GM18951 (cell line): ENCODE measurements around the gene ROBO2.

Source experiments
- POLR2A ChIP-seq: IDR thresholded peaks from 4 replicates; pipeline ENCODE4 v1.6.1; 2011; ENCODE audit warnings: mild to moderate bottlenecking; ENCODE audit not compliant: insufficient read length, insufficient read depth; ENCODE audit errors: extremely low read depth
- in situ Hi-C: fragments of 300-500 bp; cut with MboI; formaldehyde crosslinking; loops from one replicate; pipeline ENCODE4 v1.12.0; 2022; ENCODE audit warnings: low sequenced_read_pairs, mixed read lengths, inconsistent platforms; ENCODE audit not compliant: unreplicated experiment

ROBO2 gene

GRCh38 chr3:77065750-77066149, 25.9 kb downstream of the ROBO2 start:
- TF ChIP-seq POLR2A = no peak
- in situ Hi-C loops = no loop called here

GRCh38 chr3:77066829-77067228, 26.9 kb downstream of the ROBO2 start:
- TF ChIP-seq POLR2A = no peak
- in situ Hi-C loops = no loop called here

- in situ Hi-C loops = no loop called here
Observed at GRCh38 chr3:77068808-77069207, 28.9 kb downstream of the ROBO2 start.

GRCh38 chr3:77071364-77071763, 31.5 kb downstream of the ROBO2 start:
- TF ChIP-seq POLR2A = no peak
- in situ Hi-C loops = no loop called here

More at GRCh38 chr3:77068808-77069207, 28.9 kb downstream of the ROBO2 start:
- no peak for TF ChIP-seq POLR2A

- no peak for TF ChIP-seq POLR2A
- in situ Hi-C loops = no loop called here
Observed at GRCh38 chr3:77071809-77072208, 31.9 kb downstream of the ROBO2 start.

- in situ Hi-C loops = no loop called here
- no peak for TF ChIP-seq POLR2A
Observed at GRCh38 chr3:77072232-77072631, 32.3 kb downstream of the ROBO2 start.

GRCh38 chr3:77078279-77078678, 38.4 kb downstream of the ROBO2 start:
- TF ChIP-seq POLR2A = no peak
- in situ Hi-C loops = no loop called here

GRCh38 chr3:77079988-77080610, 40.2 kb downstream of the ROBO2 start:
- in situ Hi-C loops = no loop called here

GRCh38 chr3:77081240-77081661, 41.4 kb downstream of the ROBO2 start:
- in situ Hi-C loops = no loop called here
- no peak for TF ChIP-seq POLR2A

More at GRCh38 chr3:77079988-77080610, 40.2 kb downstream of the ROBO2 start:
- TF ChIP-seq POLR2A = no peak

GRCh38 chr3:77084511-77084910, 44.6 kb downstream of the ROBO2 start:
- in situ Hi-C loops = no loop called here
- TF ChIP-seq POLR2A = no peak

- TF ChIP-seq POLR2A = no peak
- in situ Hi-C loops = no loop called here
Observed at GRCh38 chr3:77086408-77086807, 46.5 kb downstream of the ROBO2 start.

- no peak for TF ChIP-seq POLR2A
- in situ Hi-C loops = no loop called here
Observed at GRCh38 chr3:77091809-77092208, 51.9 kb downstream of the ROBO2 start.

GRCh38 chr3:77093101-77093500, 53.2 kb downstream of the ROBO2 start:
- in situ Hi-C loops = no loop called here

GRCh38 chr3:77096145-77096544, 56.2 kb downstream of the ROBO2 start:
- no peak for TF ChIP-seq POLR2A
- in situ Hi-C loops = no loop called here

More at GRCh38 chr3:77093101-77093500, 53.2 kb downstream of the ROBO2 start:
- no peak for TF ChIP-seq POLR2A
